ENCODE measurements around the gene HBA1. TPM values are rescaled to one million over a fixed set of nuclear protein-coding genes. Genes with fewer than 3 reads are reported as not detected.
"Not testable (repeated sequence)": the region's sequence is repeated elsewhere in the genome, so short reads cannot be mapped to it uniquely, and the experiment has no call there.

HBA1 gene
- total and polyA plus RNA-seq, 4 donors = 38.1 to 2,695 (median 450) TPM

- 90 to 98% methylated on average over 4 of the region's 4 CpGs for WGBS, 2 donors
- not testable (repeated sequence) for H3K27me3 ChIP-seq (ENCODE audit: control insufficient read depth in 3 of 3, insufficient read depth in 3 of 3, low read length in 2 of 3); H3K9ac ChIP-seq (ENCODE audit: insufficient read depth in 1 of 2, low read length in 2 of 2); DNase-seq; H3K4me1 ChIP-seq (ENCODE audit: control insufficient read depth in 5 of 5, insufficient read depth in 5 of 5, low read length in 5 of 5); H3K9me3 ChIP-seq (ENCODE audit: control insufficient read depth in 4 of 4, insufficient read depth in 3 of 4, low read length in 3 of 4); H3K4me3 ChIP-seq; ATAC-seq (ENCODE audit: insufficient read depth, low FRiP score); H3K27ac ChIP-seq (ENCODE audit: low read depth in 1 of 2, low read length in 1 of 2)
- H3K36me3 ChIP-seq (ENCODE audit: control insufficient read depth in 4 of 4, insufficient read depth in 4 of 4, low read length in 4 of 4) = peaks cover 23 to 43% (median 34%) of the 10 kb centered on the region in 4 donors
Observed at GRCh38 chr16:209359-209758, 32.9 kb downstream of the HBA1 start.

- DNase-seq; H3K4me3 ChIP-seq; H3K27ac ChIP-seq (ENCODE audit: low read depth in 1 of 2, low read length in 1 of 2); H3K4me1 ChIP-seq (ENCODE audit: control insufficient read depth in 5 of 5, insufficient read depth in 5 of 5, low read length in 5 of 5); H3K9me3 ChIP-seq (ENCODE audit: control insufficient read depth in 4 of 4, insufficient read depth in 3 of 4, low read length in 3 of 4); ATAC-seq (ENCODE audit: insufficient read depth, low FRiP score); H3K27me3 ChIP-seq (ENCODE audit: control insufficient read depth in 3 of 3, insufficient read depth in 3 of 3, low read length in 2 of 3); H3K9ac ChIP-seq (ENCODE audit: insufficient read depth in 1 of 2, low read length in 2 of 2): not testable (repeated sequence)
- H3K36me3 ChIP-seq (ENCODE audit: control insufficient read depth in 4 of 4, insufficient read depth in 4 of 4, low read length in 4 of 4) = peaks cover 15 to 42% (median 24%) of the 10 kb centered on the region in 4 donors
- 94% methylated on average over 14 of the region's 14 CpGs for WGBS, 2 donors
Observed at GRCh38 chr16:211631-212180, 35.2 kb downstream of the HBA1 start.

GRCh38 chr16:212999-213398 is 36.5 kb downstream of the HBA1 start:
- no peak for ATAC-seq (ENCODE audit: insufficient read depth, low FRiP score)
- WGBS, 2 donors = 96 to 98% methylated on average over 3 of the region's 3 CpGs
- H3K36me3 ChIP-seq (ENCODE audit: control insufficient read depth in 4 of 4, insufficient read depth in 4 of 4, low read length in 4 of 4) = peaks cover 14 to 39% (median 28%) of the 10 kb centered on the region in 4 donors

GRCh38 chr16:220021-220420 is 43.5 kb downstream of the HBA1 start:
- no peak overlapping the region for H3K4me3 ChIP-seq
- H3K9me3 ChIP-seq (ENCODE audit: control insufficient read depth in 4 of 4, insufficient read depth in 3 of 4, low read length in 3 of 4) = no peaks in the 10 kb centered on the region
- WGBS, 2 donors = 72 to 82% methylated on average over 4 of the region's 4 CpGs
- no peak overlapping the region for H3K27ac ChIP-seq (ENCODE audit: low read depth in 1 of 2, low read length in 1 of 2)
- no peak overlapping the region for H3K9ac ChIP-seq (ENCODE audit: insufficient read depth in 1 of 2, low read length in 2 of 2)
- no peak for ATAC-seq (ENCODE audit: insufficient read depth, low FRiP score)
- no peak for TF ChIP-seq CTCF (IDR thresholded peaks at IDR 0.05; ENCODE audit: control extremely low read depth, extremely low read depth)
- H3K36me3 ChIP-seq (ENCODE audit: control insufficient read depth in 4 of 4, insufficient read depth in 4 of 4, low read length in 4 of 4) = peaks cover 23 to 42% (median 29%) of the 10 kb centered on the region in 4 donors
- no peaks in the 10 kb centered on the region for H3K27me3 ChIP-seq (ENCODE audit: control insufficient read depth in 3 of 3, insufficient read depth in 3 of 3, low read length in 2 of 3)
- no peak for DNase-seq
- H3K4me1 ChIP-seq (ENCODE audit: control insufficient read depth in 5 of 5, insufficient read depth in 5 of 5, low read length in 5 of 5) = no peaks in the 10 kb centered on the region

More at GRCh38 chr16:212999-213398, 36.5 kb downstream of the HBA1 start:
- no peak for TF ChIP-seq CTCF (IDR thresholded peaks at IDR 0.05; ENCODE audit: control extremely low read depth, extremely low read depth)
- Histone ChIP-seq H3K27ac (ENCODE audit: low read depth in 1 of 2, low read length in 1 of 2) (no peak overlapping the region), H3K9me3 (ENCODE audit: control insufficient read depth in 4 of 4, insufficient read depth in 3 of 4, low read length in 3 of 4) (no peaks in the 10 kb centered on the region), H3K27me3 (ENCODE audit: control insufficient read depth in 3 of 3, insufficient read depth in 3 of 3, low read length in 2 of 3) (no peaks in the 10 kb centered on the region), H3K4me1 (ENCODE audit: control insufficient read depth in 5 of 5, insufficient read depth in 5 of 5, low read length in 5 of 5) (peaks cover 0 to 4% (median 0%) of the 10 kb centered on the region in 5 donors), H3K9ac (ENCODE audit: insufficient read depth in 1 of 2, low read length in 2 of 2) (no peak overlapping the region), H3K4me3 (no peak overlapping the region)
- no peak for DNase-seq

Small RNA genes lying within 50 kb of the gene (small RNA-seq; reads per million reads assigned to genes)
- gene RF00019 (ENCODE audit: low replicate concordance) = not detected

Other genes starting within 250 kb of the HBA1 start
- gene POLR3K, start 123.1 kb upstream of the HBA1 start, total RNA-seq = 10 to 100 TPM in 1 of 2 donors, 1 to 10 TPM in 1; 4.8 to 12.9 TPM
- 10 to 100 TPM; 11.1 to 15.7 TPM for gene POLR3K, start 123.1 kb upstream of the HBA1 start, polyA plus RNA-seq
- 10 to 100 TPM; 10.3 to 17.9 TPM for gene SNRNP25, start 122.9 kb upstream of the HBA1 start, total RNA-seq
- gene SNRNP25, start 122.9 kb upstream of the HBA1 start, polyA plus RNA-seq = 10 to 100 TPM; 23.8 to 30.9 TPM
- 10 to 100 TPM; 28.5 to 31.4 TPM for gene RHBDF1, start 104.0 kb upstream of the HBA1 start, total RNA-seq
- 10 to 100 TPM; 26.6 to 51.2 TPM for gene RHBDF1, start 104.0 kb upstream of the HBA1 start, polyA plus RNA-seq
- gene MPG, start 98.5 kb upstream of the HBA1 start, total RNA-seq = 10 to 100 TPM; 61.1 to 77.8 TPM
- gene MPG, start 98.5 kb upstream of the HBA1 start, polyA plus RNA-seq = 100 to 1,000 TPM in 1 of 2 donors, 10 to 100 TPM in 1; 81.4 to 101 TPM
- gene NPRL3, start 38.0 kb upstream of the HBA1 start, total RNA-seq = 10 to 100 TPM; 21.3 to 34.8 TPM
- gene NPRL3, start 38.0 kb upstream of the HBA1 start, polyA plus RNA-seq = 10 to 100 TPM; 15.6 to 22.7 TPM
- gene HBZ, start 24.0 kb upstream of the HBA1 start, total RNA-seq = 1 to 10 TPM in 1 of 2 donors, under 1 TPM in 1; 0.37 to 9.2 TPM
- gene HBZ, start 24.0 kb upstream of the HBA1 start, polyA plus RNA-seq = under 1 TPM in 1 of 2 donors, not detected in 1; 0.09 TPM
- 10 to 100 TPM in 1 of 2 donors, under 1 TPM in 1; 0.61 to 45.7 TPM for gene HBM, start 10.7 kb upstream of the HBA1 start, total RNA-seq
- under 1 TPM in 1 of 2 donors, not detected in 1; 0.73 TPM for gene HBM, start 10.7 kb upstream of the HBA1 start, polyA plus RNA-seq
- gene HBA2, start 3.8 kb upstream of the HBA1 start, total RNA-seq = 1,000 to 10,000 TPM in 1 of 2 donors, 100 to 1,000 TPM in 1; 671 to 4,737 TPM
- gene HBA2, start 3.8 kb upstream of the HBA1 start, polyA plus RNA-seq = 100 to 1,000 TPM; 126 to 973 TPM
- gene HBQ1, start 3.8 kb downstream of the HBA1 start, total RNA-seq = 1 to 10 TPM in 1 of 2 donors, not detected in 1; 2.3 TPM
- gene HBQ1, start 3.8 kb downstream of the HBA1 start, polyA plus RNA-seq = under 1 TPM in 1 of 2 donors, not detected in 1; 0.35 TPM
- 100 to 1,000 TPM in 1 of 2 donors, 10 to 100 TPM in 1; 56.3 to 115 TPM for gene LUC7L, start 52.8 kb downstream of the HBA1 start, total RNA-seq
- gene LUC7L, start 52.8 kb downstream of the HBA1 start, polyA plus RNA-seq = 100 to 1,000 TPM in 1 of 2 donors, 10 to 100 TPM in 1; 35.2 to 105 TPM
- gene FAM234A, start 58.1 kb downstream of the HBA1 start, total RNA-seq = 10 to 100 TPM; 67.1 to 78.5 TPM
- 10 to 100 TPM; 41.5 to 52.4 TPM for gene FAM234A, start 58.1 kb downstream of the HBA1 start, polyA plus RNA-seq
- 1 to 10 TPM; 2.6 to 3.9 TPM for gene RGS11, start 99.3 kb downstream of the HBA1 start, total RNA-seq
- gene RGS11, start 99.3 kb downstream of the HBA1 start, polyA plus RNA-seq = 1 to 10 TPM; 1.8 to 5.6 TPM
- gene ARHGDIG, start 103.9 kb downstream of the HBA1 start, total RNA-seq = under 1 TPM in 1 of 2 donors, not detected in 1; 0.58 TPM
- under 1 TPM; 0.07 to 0.26 TPM for gene ARHGDIG, start 103.9 kb downstream of the HBA1 start, polyA plus RNA-seq
- gene PDIA2, start 106.5 kb downstream of the HBA1 start, total RNA-seq = under 1 TPM; 0.20 to 0.28 TPM
- under 1 TPM; 0.19 to 0.65 TPM for gene PDIA2, start 106.5 kb downstream of the HBA1 start, polyA plus RNA-seq
- 10 to 100 TPM; 16.9 to 25.9 TPM for gene AXIN1, start 176.0 kb downstream of the HBA1 start, total RNA-seq
- gene AXIN1, start 176.0 kb downstream of the HBA1 start, polyA plus RNA-seq = 10 to 100 TPM; 18.5 to 20.2 TPM
- gene MRPL28, start 193.9 kb downstream of the HBA1 start, total RNA-seq = 10 to 100 TPM; 31.9 to 65.0 TPM
- 10 to 100 TPM; 89.4 to 98.9 TPM for gene MRPL28, start 193.9 kb downstream of the HBA1 start, polyA plus RNA-seq
- 10 to 100 TPM; 38.0 to 71.5 TPM for gene PGAP6, start 205.3 kb downstream of the HBA1 start, total RNA-seq
- gene PGAP6, start 205.3 kb downstream of the HBA1 start, polyA plus RNA-seq = 10 to 100 TPM; 64.8 to 100.0 TPM
- 10 to 100 TPM; 18.0 to 68.7 TPM for gene NME4, start 220.5 kb downstream of the HBA1 start, total RNA-seq
- 10 to 100 TPM; 64.0 to 67.6 TPM for gene NME4, start 220.5 kb downstream of the HBA1 start, polyA plus RNA-seq
- 10 to 100 TPM in 1 of 2 donors, 1 to 10 TPM in 1; 5.2 to 18.3 TPM for gene DECR2, start 225.2 kb downstream of the HBA1 start, total RNA-seq
- gene DECR2, start 225.2 kb downstream of the HBA1 start, polyA plus RNA-seq = 10 to 100 TPM; 13.3 to 18.1 TPM
- gene RAB11FIP3, start 249.0 kb downstream of the HBA1 start, total RNA-seq = 10 to 100 TPM; 20.8 to 38.3 TPM
- gene RAB11FIP3, start 249.0 kb downstream of the HBA1 start, polyA plus RNA-seq = 10 to 100 TPM; 20.7 to 22.2 TPM

Data from lung (tissue), 13 donors.